ENCODE data around the gene SLC4A7. TPM values are rescaled to one million over a fixed set of nuclear protein-coding genes. Genes with fewer than 3 reads are reported as not detected.

Gene SLC4A7
- total and polyA plus RNA-seq, 9 of the 15 experiments (the other 6 are each of a cell fraction or from before 2014, with no cell fraction given) = 1.7 to 13.6 (median 8.0) TPM

DNA sequence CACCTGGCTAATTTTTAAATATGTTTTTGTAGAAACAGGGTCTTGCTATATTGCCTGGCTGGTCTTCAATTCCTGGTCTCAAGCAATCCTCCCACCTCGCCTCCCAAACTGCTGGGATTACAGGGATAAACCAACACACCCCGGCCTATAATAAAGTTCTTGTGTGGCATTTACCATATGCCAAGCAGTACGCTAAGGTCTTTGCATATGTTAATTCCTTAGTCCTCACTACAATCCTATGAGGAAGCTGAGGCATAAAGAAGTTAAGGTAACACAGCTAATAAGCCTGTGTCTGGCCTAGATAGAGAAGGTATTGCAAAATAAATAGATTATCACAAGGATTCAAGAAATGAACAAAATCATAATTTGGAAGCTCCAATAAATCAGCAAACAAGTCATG, 17.6 kb upstream of the SLC4A7 start:
- Histone ChIP-seq H3K9me3 (replicated peaks; ENCODE audit: control insufficient read depth, insufficient read depth, low read depth, low read length) (no peaks in the 10 kb centered on the region), H3K4me1 (replicated peaks in 1 of 2; ENCODE audit: control insufficient read depth in 2 of 2, insufficient read depth in 2 of 2, low read length in 2 of 2) (no peaks in the 10 kb centered on the region), H3K4me3 (no peak overlapping the region), H3K36me3 (ENCODE audit: control insufficient read depth, insufficient read depth, low read length) (no peaks in the 10 kb centered on the region), H3K9me1 (ENCODE audit: control insufficient read depth, insufficient read depth, low read length) (no peaks in the 10 kb centered on the region), H3K9ac (ENCODE audit: insufficient read depth in 1 of 2, low read depth in 2 of 2, low read length in 2 of 2) (no peak overlapping the region), H3K27me3 (ENCODE audit: control insufficient read depth in 2 of 2, insufficient read depth in 2 of 2, low read length in 2 of 2) (no peaks in the 10 kb centered on the region), H3K79me2 (ENCODE audit: control insufficient read depth, insufficient read depth, low read length) (no peaks in the 10 kb centered on the region), H2AFZ (ENCODE audit: low read depth, low read length) (no peak overlapping the region), H3K27ac (ENCODE audit: extremely low read depth, low read depth, low read length) (no peak overlapping the region), H4K20me1 (replicated peaks; ENCODE audit: control insufficient read depth, insufficient read depth, low read length) (no peaks in the 10 kb centered on the region), H3K4me2 (ENCODE audit: insufficient read depth, low read length) (no peak overlapping the region)
- ChIA-PET POLR2A (interaction anchor here (1.6 kb wide), 1 partner anchor 15 kb away, joined by 4 read pairs; no protein-coding TSS in a partner anchor), CTCF (ENCODE audit: low intra/inter-chr PET ratio) (no interaction called here)
- intact Hi-C loops (cut with micrococcal nuclease) = no loop called here
- DNase-seq (ENCODE audit: extremely low read depth in 1 of 4, low spot score in 3 of 4) (no peak), ATAC-seq (no peak), FAIRE-seq (no peak)
- 0% methylated on average over 3 of the region's 3 CpGs for WGBS (ENCODE audit: insufficient coverage, low coverage, missing lambda C conversion rate)
- TF ChIP-seq NR2C2 (CRISPR knock-in tag; IDR thresholded peaks at IDR 0.05) (no peak), NR2C2 (tag; IDR thresholded peaks at IDR 0.05) (no peak), SNRNP70 (optimal IDR thresholded peaks at IDR 0.05; ENCODE audit: low read depth, low read length) (no peak), MECOM (CRISPR knock-in tag; IDR thresholded peaks at IDR 0.05) (no peak), CC2D1A (IDR thresholded peaks at IDR 0.05) (no peak)
- TF ChIP-seq, protein P1, sequence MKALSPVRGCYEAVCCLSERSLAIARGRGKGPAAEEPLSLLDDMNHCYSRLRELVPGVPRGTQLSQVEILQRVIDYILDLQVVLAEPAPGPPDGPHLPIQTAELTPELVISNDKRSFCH (CRISPR knock-in tag; IDR thresholded peaks at IDR 0.05) = no peak
- TF ChIP-seq, protein P1 (tag; IDR thresholded peaks at IDR 0.05) = no peak
- TF ChIP-seq, protein P2, sequence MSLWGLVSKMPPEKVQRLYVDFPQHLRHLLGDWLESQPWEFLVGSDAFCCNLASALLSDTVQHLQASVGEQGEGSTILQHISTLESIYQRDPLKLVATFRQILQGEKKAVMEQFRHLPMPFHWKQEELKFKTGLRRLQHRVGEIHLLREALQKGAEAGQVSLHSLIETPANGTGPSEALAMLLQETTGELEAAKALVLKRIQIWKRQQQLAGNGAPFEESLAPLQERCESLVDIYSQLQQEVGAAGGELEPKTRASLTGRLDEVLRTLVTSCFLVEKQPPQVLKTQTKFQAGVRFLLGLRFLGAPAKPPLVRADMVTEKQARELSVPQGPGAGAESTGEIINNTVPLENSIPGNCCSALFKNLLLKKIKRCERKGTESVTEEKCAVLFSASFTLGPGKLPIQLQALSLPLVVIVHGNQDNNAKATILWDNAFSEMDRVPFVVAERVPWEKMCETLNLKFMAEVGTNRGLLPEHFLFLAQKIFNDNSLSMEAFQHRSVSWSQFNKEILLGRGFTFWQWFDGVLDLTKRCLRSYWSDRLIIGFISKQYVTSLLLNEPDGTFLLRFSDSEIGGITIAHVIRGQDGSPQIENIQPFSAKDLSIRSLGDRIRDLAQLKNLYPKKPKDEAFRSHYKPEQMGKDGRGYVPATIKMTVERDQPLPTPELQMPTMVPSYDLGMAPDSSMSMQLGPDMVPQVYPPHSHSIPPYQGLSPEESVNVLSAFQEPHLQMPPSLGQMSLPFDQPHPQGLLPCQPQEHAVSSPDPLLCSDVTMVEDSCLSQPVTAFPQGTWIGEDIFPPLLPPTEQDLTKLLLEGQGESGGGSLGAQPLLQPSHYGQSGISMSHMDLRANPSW (CRISPR knock-in tag; IDR thresholded peaks at IDR 0.05) = no peak
- no TSS peak for BruUV-seq (replicated peaks)
- in situ Hi-C loops (cut with MboI) = no loop called here
